Thoracic aorta (tissue), 2 donors: ENCODE results near the gene SLC26A3. TPM values are rescaled to one million over a fixed set of nuclear protein-coding genes. Genes with fewer than 3 reads are reported as not detected.

Experiments used
- ATAC-seq: fragments of 150-250 bp; one replicate; pipeline ENCODE4 v1.8.0; 2017; ENCODE audit warnings: low read depth; ENCODE audit not compliant: insufficient number of reproducible peaks, low FRiP score
- DNase-seq: peaks from one replicate; pipeline ENCODE4 v3.0.0-alpha.2; 2020; ENCODE audit warnings: low spot score
- H3K27ac ChIP-seq, 2 donors: fragments of 200-600 bp; sonication (generic); 1 replicate in 1 of 2; 2 replicates in 1 of 2; pipeline ENCODE4 v1.5.1; 2016; ENCODE audit warnings: mild to moderate bottlenecking in 2 of 2, moderate library complexity in 2 of 2
- H3K27me3 ChIP-seq: fragments of 200-600 bp; sonication (generic); replicated peaks from 2 replicates; pipeline ENCODE4 v1.6.0; 2016; ENCODE audit warnings: mild to moderate bottlenecking; ENCODE audit not compliant: insufficient read depth
- H3K36me3 ChIP-seq: fragments of 200-600 bp; sonication (generic); one replicate; pipeline ENCODE4 v1.5.1; 2016
- H3K4me1 ChIP-seq, 2 donors: fragments of 200-600 bp; sonication (generic); 1 replicate in 1 of 2; 2 replicates in 1 of 2; pipeline versions ENCODE4 v1.5.1 to v1.6.0; 2016; ENCODE audit warnings: low read depth in 2 of 2, mild to moderate bottlenecking in 1 of 2; ENCODE audit not compliant: control insufficient read depth in 1 of 2
- H3K4me3 ChIP-seq: fragments of 200-600 bp; sonication (generic); 2 replicates; pipeline ENCODE4 v1.5.1; 2016; ENCODE audit warnings: mild to moderate bottlenecking
- H3K9me3 ChIP-seq: fragments of 200-600 bp; sonication (generic); 2 replicates; pipeline ENCODE4 v1.5.1; 2016
- CTCF ChIP-seq: fragments of 200-600 bp; sonication (generic); IDR thresholded peaks from one replicate; pipeline ENCODE4 v1.5.1; 2019; ENCODE audit warnings: antibody characterized with exemption
- total RNA-seq, 2 donors: library from RNA; depleted of rRNA; stranded (reverse); fragments of >200 nt; gene quantifications; one replicate each; pipeline versions ENCODE4 v1.1.0 to v1.2.3, GENCODE V29; 2016

SLC26A3 gene
- total RNA-seq, 2 donors from 2014 or later, result not detected

GRCh38 chr7:107837145-107837512 lies 34.1 kb upstream of the SLC26A3 start:
- no peaks in the 10 kb centered on the region for H3K9me3 ChIP-seq
- DNase-seq (no peak), ATAC-seq (no peak)
- H3K36me3 ChIP-seq, result no peaks in the 10 kb centered on the region
- H3K4me1 ChIP-seq, result no peaks in the 10 kb centered on the region
- no peak for TF ChIP-seq CTCF
- no peaks in the 10 kb centered on the region for H3K27me3 ChIP-seq
- no peak overlapping the region for H3K4me3 ChIP-seq
- no peak overlapping the region for H3K27ac ChIP-seq

- no peak for ATAC-seq
- Histone ChIP-seq H3K9me3 (no peaks in the 10 kb centered on the region), H3K27me3 (no peaks in the 10 kb centered on the region), H3K27ac (no peak overlapping the region), H3K36me3 (no peaks in the 10 kb centered on the region), H3K4me3 (no peak overlapping the region), H3K4me1 (no peaks in the 10 kb centered on the region)
- TF ChIP-seq CTCF, result no peak
- DNase-seq, result no peak
Measured at GRCh38 chr7:107836237-107837144, 33.5 kb upstream of the SLC26A3 start.

- Histone ChIP-seq H3K4me1 (no peaks in the 10 kb centered on the region), H3K27ac (no peak overlapping the region), H3K36me3 (no peaks in the 10 kb centered on the region), H3K9me3 (no peaks in the 10 kb centered on the region), H3K4me3 (no peak overlapping the region), H3K27me3 (no peaks in the 10 kb centered on the region)
- DNase-seq, result no peak
- no peak for ATAC-seq
- no peak for TF ChIP-seq CTCF
Measured at GRCh38 chr7:107834401-107834800, 31.4 kb upstream of the SLC26A3 start.

- no peak for DNase-seq
- H3K4me1 ChIP-seq, result no peaks in the 10 kb centered on the region
- H3K27me3 ChIP-seq, result no peaks in the 10 kb centered on the region
- no peak for ATAC-seq
- no peak overlapping the region for H3K4me3 ChIP-seq
- TF ChIP-seq CTCF, result no peak
- no peaks in the 10 kb centered on the region for H3K36me3 ChIP-seq
- no peaks in the 10 kb centered on the region for H3K9me3 ChIP-seq
- no peak overlapping the region for H3K27ac ChIP-seq
Measured at GRCh38 chr7:107833684-107834106, 30.7 kb upstream of the SLC26A3 start.

- no peaks in the 10 kb centered on the region for H3K36me3 ChIP-seq
- TF ChIP-seq CTCF, result no peak
- no peaks in the 10 kb centered on the region for H3K4me1 ChIP-seq
- DNase-seq (no peak), ATAC-seq (no peak)
- no peaks in the 10 kb centered on the region for H3K27me3 ChIP-seq
- no peaks in the 10 kb centered on the region for H3K9me3 ChIP-seq
- H3K4me3 ChIP-seq, result no peak overlapping the region
- H3K27ac ChIP-seq, result no peak overlapping the region
Measured at GRCh38 chr7:107830420-107830819, 27.4 kb upstream of the SLC26A3 start.
